A549 (cell line): ENCODE data around the gene TXNRD1. TPM values are rescaled to one million over a fixed set of nuclear protein-coding genes. Genes with fewer than 3 reads are reported as not detected.

Source experiments
- ATAC-seq, 2 experiments: fragments of 200-7000 bp in 1 of 2; fragments of >200 bp in 1 of 2; cut with Nextera tagmentation in 1 of 2; cut with Tn5 transposase in 1 of 2; 3 replicates each; pipeline versions ENCODE4 v1.8.0 to v1.9.1; 2018 to 2020; ENCODE audit warnings: mild to moderate bottlenecking in 1 of 2, moderate library complexity in 1 of 2
- CTCF ChIA-PET: fragments of 300-600 bp; sonication (Branson Sonifier 250); formaldehyde crosslinking; extraction: SDS; loops from one replicate; lab custom pipeline; 2021; ENCODE audit warnings: antibody characterized with exemption, inconsistent platforms; lab: Yijun Ruan, JAX
- POLR2A ChIA-PET: fragments of 350-600 bp; formaldehyde crosslinking; extraction: SDS; loops from one replicate; lab custom pipeline; 2021; ENCODE audit warnings: antibody characterized with exemption, inconsistent platforms; lab: Yijun Ruan, JAX
- DNase-seq, 2 experiments: peaks; one replicate each; pipeline versions ENCODE4 v3.0.0 to v3.0.0-alpha.2; 2011 to 2016; ENCODE audit warnings: low read depth in 1 of 2, low spot score in 1 of 2
- FAIRE-seq: peaks from 2 replicates; lab custom pipeline; 2011; peaks lifted over from hg19 to GRCh38; lab: Jason Lieb, UNC
- H3K27ac ChIP-seq, 2 experiments: fragments of >200 bp; sonication (Bioruptor Twin); formaldehyde crosslinking; 3 replicates each; pipeline ENCODE4 v1.5.1; 2016 to 2017
- H3K4me1 ChIP-seq: fragments of >200 bp; sonication (Bioruptor Twin); formaldehyde crosslinking; 3 replicates; pipeline ENCODE4 v1.6.1; 2016
- H3K4me2 ChIP-seq: fragments of >200 bp; sonication (Bioruptor Twin); formaldehyde crosslinking; 3 replicates; pipeline ENCODE4 v1.6.1; 2016
- H3K4me3 ChIP-seq: fragments of >200 bp; sonication (Bioruptor Twin); formaldehyde crosslinking; 3 replicates; pipeline ENCODE4 v1.5.1; 2016
- H3K9me3 ChIP-seq: fragments of >200 bp; sonication (Bioruptor Twin); formaldehyde crosslinking; 3 replicates; pipeline ENCODE4 v1.6.1; 2016
- CBX2 ChIP-seq: fragments of 200-600 bp; sonication (generic); IDR thresholded peaks from 2 replicates; pipeline ENCODE4 v1.6.1; 2016; ENCODE audit warnings: low read depth, mild to moderate bottlenecking, borderline replicate concordance
- CBX8 ChIP-seq: fragments of 200-600 bp; sonication (generic); IDR thresholded peaks from 2 replicates; pipeline ENCODE4 v1.6.1; 2016
- CHD2 ChIP-seq: fragments of 150-350 bp; IDR thresholded peaks from 2 replicates; pipeline ENCODE4 v1.6.1; 2014; ENCODE audit warnings: low read length; ENCODE audit not compliant: partially characterized antibody
- EHF ChIP-seq: fragments of 250-450 bp; sonication (Bioruptor Pico); IDR thresholded peaks from 2 replicates; pipeline ENCODE4 v1.5.0; 2020; ENCODE audit warnings: mild to moderate bottlenecking
- ESRRA ChIP-seq: fragments of 150-350 bp; IDR thresholded peaks from 2 replicates; pipeline ENCODE4 v1.6.1; 2014; ENCODE audit warnings: mild to moderate bottlenecking, low read length, borderline replicate concordance
- FOSB ChIP-seq: fragments of 250-450 bp; sonication (Bioruptor Pico); IDR thresholded peaks from 2 replicates; pipeline ENCODE4 v1.5.0; 2020; ENCODE audit warnings: mild to moderate bottlenecking, moderate library complexity
- FOSL2 ChIP-seq, 2 experiments: fragments of 450-650 bp in 1 of 2; fragments of >200 bp in 1 of 2; sonication (Bioruptor Twin) in 1 of 2; formaldehyde crosslinking; IDR thresholded peaks; 2 replicates each; pipeline versions ENCODE4 v1.5.0 to v1.6.1; 2016 to 2020; ENCODE audit warnings: mild to moderate bottlenecking in 1 of 2, moderate library complexity in 1 of 2
- FOXS1 ChIP-seq: fragments of 250-450 bp; sonication (Bioruptor Pico); IDR thresholded peaks from 2 replicates; pipeline ENCODE4 v1.5.0; 2020; ENCODE audit warnings: mild to moderate bottlenecking, moderate library complexity
- HDAC2 ChIP-seq: fragments of 200-600 bp; sonication (generic); IDR thresholded peaks from 2 replicates; pipeline ENCODE4 v1.6.1; 2016
- HEYL ChIP-seq: fragments of 250-450 bp; sonication (Bioruptor Pico); IDR thresholded peaks from 2 replicates; pipeline ENCODE4 v1.8.0; 2021; ENCODE audit warnings: mild to moderate bottlenecking, moderate library complexity
- HOXA7 ChIP-seq: fragments of 250-450 bp; sonication (Bioruptor Pico); IDR thresholded peaks from 2 replicates; pipeline ENCODE4 v1.5.0; 2020; ENCODE audit warnings: mild to moderate bottlenecking, moderate library complexity
- HOXB5 ChIP-seq: fragments of 250-450 bp; sonication (Bioruptor Pico); IDR thresholded peaks from 2 replicates; pipeline ENCODE4 v1.5.0; 2020; ENCODE audit warnings: mild to moderate bottlenecking, moderate library complexity
- JUN ChIP-seq, 2 experiments: fragments of >200 bp; sonication (Bioruptor Twin); formaldehyde crosslinking; IDR thresholded peaks; 2 replicates in 1 of 2; 3 replicates in 1 of 2; pipeline ENCODE4 v1.6.1; 2016 to 2017
- JUNB ChIP-seq: fragments of >200 bp; sonication (Bioruptor Twin); formaldehyde crosslinking; IDR thresholded peaks from 2 replicates; pipeline ENCODE4 v1.6.1; 2016
- KDM5A ChIP-seq: fragments of 200-600 bp; sonication (generic); IDR thresholded peaks from 2 replicates; pipeline ENCODE4 v1.6.1; 2016; ENCODE audit warnings: antibody characterized with exemption, mild to moderate bottlenecking
- MAFK ChIP-seq: fragments of 450-650 bp; IDR thresholded peaks from 2 replicates; pipeline ENCODE4 v1.6.1; 2014; ENCODE audit not compliant: partially characterized antibody
- MAZ ChIP-seq: fragments of 150-350 bp; IDR thresholded peaks from 2 replicates; pipeline ENCODE4 v1.6.1; 2014; ENCODE audit warnings: antibody characterized with exemption, low read depth, low read length, borderline replicate concordance
- MYC ChIP-seq: IDR thresholded peaks from 2 replicates; pipeline ENCODE4 v1.6.1; 2012; ENCODE audit warnings: mild to moderate bottlenecking, inconsistent platforms, low read length, improper control_type of control experiment, borderline replicate concordance
- NPAS2 ChIP-seq: fragments of 250-450 bp; sonication (Bioruptor Pico); IDR thresholded peaks from 2 replicates; pipeline ENCODE4 v1.8.0; 2022; ENCODE audit warnings: mild to moderate bottlenecking, moderate library complexity, borderline replicate concordance
- NR3C1 ChIP-seq: fragments of >200 bp; sonication (Bioruptor Twin); formaldehyde crosslinking; IDR thresholded peaks from 3 replicates; pipeline ENCODE4 v1.6.1; 2017
- POLR2AphosphoS2 ChIP-seq: conservative IDR thresholded peaks from 2 replicates; pipeline ENCODE4 v1.6.1; 2012; ENCODE audit warnings: low read length, improper control_type of control experiment, inconsistent platforms
- RAD21 ChIP-seq, 2 experiments: fragments of >200 bp in 1 of 2; sonication (Bioruptor Twin) in 1 of 2; formaldehyde crosslinking in 1 of 2; IDR thresholded peaks in 1 of 2; conservative IDR thresholded peaks in 1 of 2; 2 replicates in 1 of 2; 3 replicates in 1 of 2; pipeline ENCODE4 v1.6.1; 2012 to 2018; ENCODE audit warnings: inconsistent platforms in 1 of 2
- RARB ChIP-seq: fragments of 250-450 bp; sonication (Bioruptor Pico); IDR thresholded peaks from 2 replicates; pipeline ENCODE4 v1.8.0; 2021; ENCODE audit warnings: mild to moderate bottlenecking, moderate library complexity
- SREBF2 ChIP-seq: fragments of 450-650 bp; IDR thresholded peaks from 2 replicates; pipeline ENCODE4 v1.6.1; 2014; ENCODE audit warnings: mild to moderate bottlenecking, moderate library complexity
- TFCP2L1 ChIP-seq: fragments of 250-450 bp; sonication (Bioruptor Pico); IDR thresholded peaks from 2 replicates; pipeline ENCODE4 v1.5.0; 2021; ENCODE audit warnings: mild to moderate bottlenecking
- ZC3H11A ChIP-seq: fragments of 450-650 bp; IDR thresholded peaks from 2 replicates; pipeline ENCODE4 v1.6.1; 2014; ENCODE audit warnings: antibody characterized with exemption, mild to moderate bottlenecking
- ZSCAN20 ChIP-seq: fragments of 250-450 bp; sonication (Bioruptor Pico); IDR thresholded peaks from 2 replicates; pipeline ENCODE4 v1.8.0; 2022; ENCODE audit warnings: mild to moderate bottlenecking, moderate library complexity
- WGBS: methylation state at CpG from one replicate; pipeline ENCODE4 v1.1.6; 2017; ENCODE audit errors: missing lambda C conversion rate; 5-methylcytosine and 5-hydroxymethylcytosine counted together
- polyA plus RNA-seq, 4 experiments: library from polyadenylated mRNA; depleted of rRNA in 3 of 4; stranded (reverse); fragments of >200 nt; fragmentation: RNase III in 1 of 4; extraction: RNeasy Plus Mini Kit Qiagen cat#74134 plus additional on column Dnase treatment in 1 of 4; gene quantifications; 2 replicates in 3 of 4; 3 replicates in 1 of 4; pipeline ENCODE4 v1.2.3, GENCODE V29; 2011 to 2017
- TF ChIP-seq, protein P1 (sequence below): fragments of 250-450 bp; sonication (Bioruptor Pico); IDR thresholded peaks from 2 replicates; pipeline ENCODE4 v1.5.0; 2020; ENCODE audit warnings: low read depth, mild to moderate bottlenecking, moderate library complexity
- TF ChIP-seq, protein P2 (sequence below): IDR thresholded peaks from 2 replicates; pipeline ENCODE4 v1.6.1; 2012
- TF ChIP-seq, protein P3 (sequence below): fragments of 250-450 bp; sonication (Bioruptor Pico); IDR thresholded peaks from 2 replicates; pipeline ENCODE4 v1.5.0; 2021; ENCODE audit warnings: mild to moderate bottlenecking, moderate library complexity, borderline replicate concordance
- TF ChIP-seq, protein P4 (sequence below): fragments of 450-650 bp; IDR thresholded peaks from 2 replicates; pipeline ENCODE4 v1.6.1; 2014; ENCODE audit warnings: antibody characterized with exemption

TXNRD1 gene
- polyA plus RNA-seq, 2 of the 4 experiments (the other 2 are of a cell fraction): 899 to 1,230 TPM

DNA sequence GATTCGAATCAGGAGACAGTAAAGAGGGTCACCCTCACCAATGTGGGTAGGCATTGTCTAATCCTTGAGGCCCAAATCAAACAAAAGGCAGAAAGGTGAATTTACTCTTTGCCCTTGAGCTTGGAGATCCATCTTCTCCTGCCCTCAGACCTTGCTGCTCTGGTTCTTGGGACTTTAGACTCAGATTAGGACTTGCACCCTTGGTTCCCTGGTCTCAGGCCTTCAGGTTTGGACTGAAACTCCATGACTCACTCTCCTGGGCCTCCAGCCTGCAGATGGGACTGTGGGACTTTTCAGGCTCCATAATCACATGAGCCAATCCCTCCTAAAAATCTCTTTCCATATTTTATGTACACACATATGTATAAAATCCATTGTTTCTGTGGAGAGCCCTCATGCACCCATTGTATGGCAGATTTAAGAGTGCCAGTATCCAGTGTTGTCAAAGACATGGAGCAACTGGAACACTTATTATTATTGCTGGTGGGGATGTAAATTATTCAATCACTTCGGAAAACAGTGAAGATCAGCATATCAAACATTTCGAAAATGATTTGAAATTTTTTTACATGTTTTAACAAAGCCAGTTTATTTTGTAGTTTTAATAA, 136.6 kb downstream of the TXNRD1 start:
- H3K4me2 ChIP-seq: peak overlapping the region; percentile 18
- H3K9me3 ChIP-seq: no peaks in the 10 kb centered on the region
- no peak for ATAC-seq
- H3K4me1 ChIP-seq: peaks cover 98% of the 10 kb centered on the region
- 57% methylated on average over 3 of the region's 3 CpGs for WGBS
- no peak overlapping the region for H3K4me3 ChIP-seq
- peak overlapping the region in 1 of 2 experiments; percentile 20; a peak in 2 of 6 replicates for H3K27ac ChIP-seq
- TF ChIP-seq MAFK: no peak
- TF ChIP-seq TFCP2L1: peak; percentile 9
- TF ChIP-seq RARB (CRISPR knock-in tag): peak; percentile 73; the same call in 1 of the 2 replicates
- peak; percentile 83; the same call in 1 of the 2 replicates for TF ChIP-seq HOXA7
- no peak for TF ChIP-seq FOSL2 (IDR thresholded peaks at IDR 0.05)
- TF ChIP-seq FOSL2 (CRISPR knock-in tag; IDR thresholded peaks at IDR 0.05): peak; percentile 65
- peak; percentile 17 for TF ChIP-seq CHD2
- no peak for TF ChIP-seq MAZ
- TF ChIP-seq, protein P1, sequence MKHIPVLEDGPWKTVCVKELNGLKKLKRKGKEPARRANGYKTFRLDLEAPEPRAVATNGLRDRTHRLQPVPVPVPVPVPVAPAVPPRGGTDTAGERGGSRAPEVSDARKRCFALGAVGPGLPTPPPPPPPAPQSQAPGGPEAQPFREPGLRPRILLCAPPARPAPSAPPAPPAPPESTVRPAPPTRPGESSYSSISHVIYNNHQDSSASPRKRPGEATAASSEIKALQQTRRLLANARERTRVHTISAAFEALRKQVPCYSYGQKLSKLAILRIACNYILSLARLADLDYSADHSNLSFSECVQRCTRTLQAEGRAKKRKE (CRISPR knock-in tag): no peak
- peak; percentile 41; the same call in 1 of the 2 replicates for TF ChIP-seq FOSB
- peak; percentile 96 for TF ChIP-seq POLR2AphosphoS2
- TF ChIP-seq NPAS2 (CRISPR knock-in tag): 0 out of 2 replicates have a peak, but pooled peaks have one; percentile 16
- TF ChIP-seq ZSCAN20: 0 out of 2 replicates have a peak, but pooled peaks have one; percentile 39
- no peak; a peak in 2 of 5 replicates for TF ChIP-seq JUN (IDR thresholded peaks at IDR 0.05)
- no peak for DNase-seq
- no peak for FAIRE-seq
- ChIA-PET POLR2A (no interaction called here), CTCF (interaction anchor here (0.9 kb wide), 2 partner anchors 138 to 150 kb away, joined by 3 read pairs; no protein-coding TSS in a partner anchor)

DNA sequence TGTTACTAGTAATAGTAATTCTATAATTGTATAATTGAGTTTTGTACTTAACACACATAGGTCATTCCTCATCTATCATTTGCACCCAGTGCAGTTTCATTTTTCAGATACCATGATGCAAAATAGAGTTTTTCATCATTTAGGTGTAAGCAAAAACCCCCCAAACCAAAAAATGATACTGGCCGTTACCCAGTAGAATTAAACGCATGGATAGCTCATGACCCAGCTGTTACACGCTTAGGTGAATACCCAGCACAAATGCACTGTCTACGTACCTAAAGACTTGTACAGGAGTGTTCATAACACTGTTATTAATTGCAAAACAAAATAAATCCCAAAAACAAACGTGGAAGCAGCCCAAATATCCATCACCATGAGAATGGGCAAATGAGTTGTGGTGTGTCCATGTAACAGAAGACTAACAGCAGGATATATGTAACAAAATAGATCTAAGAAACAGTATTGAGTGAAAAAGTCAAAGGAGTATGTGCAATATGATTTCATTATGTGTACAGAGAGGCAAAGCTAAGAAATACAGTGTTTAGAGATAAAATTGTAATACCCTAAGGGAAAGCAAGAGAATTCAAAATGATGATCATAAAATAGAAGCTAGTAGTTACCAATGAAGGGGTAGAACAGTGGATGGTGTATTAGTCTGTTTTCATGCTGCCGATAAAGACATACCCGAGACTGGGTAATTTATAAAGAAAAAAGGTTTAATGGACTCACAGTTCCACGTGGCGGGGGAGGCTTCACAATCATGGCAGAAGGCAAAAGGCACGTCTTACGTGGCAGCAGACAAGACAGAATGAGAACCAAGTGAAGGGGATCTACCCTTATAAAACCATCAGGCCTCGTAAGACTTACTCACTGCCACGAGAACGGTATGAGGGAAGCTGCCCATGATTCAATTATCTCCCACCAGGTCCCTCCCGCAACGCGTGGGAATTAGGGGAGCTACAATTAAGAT, 137.7 kb downstream of the TXNRD1 start:
- POLR2A ChIA-PET: no interaction called here
- 0 out of 6 replicates have a peak overlapping the region, but pooled peaks of 1 of the 2 experiments have one; percentile 16 for H3K27ac ChIP-seq
- ATAC-seq: no peak
- H3K9me3 ChIP-seq: no peaks in the 10 kb centered on the region
- DNase-seq: peak in 1 of 2 experiments; percentile 61
- H3K4me1 ChIP-seq: peaks cover 90% of the 10 kb centered on the region
- CTCF ChIA-PET: interaction anchor here (1.2 to 1.6 kb wide), 2 partner anchors 13 to 29 kb away, joined by 3 to 5 read pairs; no protein-coding TSS in a partner anchor
- H3K4me2 ChIP-seq: peak overlapping the region; percentile 6; the same call in 2 of the 3 replicates
- 72% methylated on average over 17 of the region's 17 CpGs for WGBS
- FAIRE-seq: no peak
- H3K4me3 ChIP-seq: no peak overlapping the region
- TF ChIP-seq MAZ (no peak), ESRRA (no peak), HOXB5 (CRISPR knock-in tag) (peak; percentile 33; the same call in 1 of the 2 replicates), RARB (CRISPR knock-in tag) (peak; percentile 89), SREBF2 (no peak), FOXS1 (CRISPR knock-in tag) (no peak), NR3C1 (no peak), FOSL2 (IDR thresholded peaks at IDR 0.05) (no peak), FOSL2 (CRISPR knock-in tag; IDR thresholded peaks at IDR 0.05) (peak; percentile 45), JUNB (0 out of 2 replicates have a peak, but pooled peaks have one; percentile 14), ZC3H11A (no peak), HDAC2 (no peak), JUN (IDR thresholded peaks at IDR 0.05) (peak; percentile 7 to 64; a peak in 3 of 5 replicates), POLR2AphosphoS2 (peak; percentile 100), CBX8 (no peak), RAD21 (conservative IDR thresholded peaks at IDR 0.05 in 1 of 2, IDR thresholded peaks at IDR 0.05 in 1 of 2) (no peak), KDM5A (no peak), EHF (peak; percentile 77), FOSB (peak; percentile 98), MYC (no peak), CBX2 (no peak), HEYL (CRISPR knock-in tag) (0 out of 2 replicates have a peak, but pooled peaks have one; percentile 20)
- TF ChIP-seq, protein P2, sequence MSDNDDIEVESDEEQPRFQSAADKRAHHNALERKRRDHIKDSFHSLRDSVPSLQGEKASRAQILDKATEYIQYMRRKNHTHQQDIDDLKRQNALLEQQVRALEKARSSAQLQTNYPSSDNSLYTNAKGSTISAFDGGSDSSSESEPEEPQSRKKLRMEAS: no peak
- TF ChIP-seq, protein P3, sequence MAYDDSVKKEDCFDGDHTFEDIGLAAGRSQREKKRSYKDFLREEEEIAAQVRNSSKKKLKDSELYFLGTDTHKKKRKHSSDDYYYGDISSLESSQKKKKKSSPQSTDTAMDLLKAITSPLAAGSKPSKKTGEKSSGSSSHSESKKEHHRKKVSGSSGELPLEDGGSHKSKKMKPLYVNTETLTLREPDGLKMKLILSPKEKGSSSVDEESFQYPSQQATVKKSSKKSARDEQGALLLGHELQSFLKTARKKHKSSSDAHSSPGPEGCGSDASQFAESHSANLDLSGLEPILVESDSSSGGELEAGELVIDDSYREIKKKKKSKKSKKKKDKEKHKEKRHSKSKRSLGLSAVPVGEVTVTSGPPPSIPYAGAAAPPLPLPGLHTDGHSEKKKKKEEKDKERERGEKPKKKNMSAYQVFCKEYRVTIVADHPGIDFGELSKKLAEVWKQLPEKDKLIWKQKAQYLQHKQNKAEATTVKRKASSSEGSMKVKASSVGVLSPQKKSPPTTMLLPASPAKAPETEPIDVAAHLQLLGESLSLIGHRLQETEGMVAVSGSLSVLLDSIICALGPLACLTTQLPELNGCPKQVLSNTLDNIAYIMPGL (CRISPR knock-in tag): peak; percentile 89
- TF ChIP-seq, protein P4, sequence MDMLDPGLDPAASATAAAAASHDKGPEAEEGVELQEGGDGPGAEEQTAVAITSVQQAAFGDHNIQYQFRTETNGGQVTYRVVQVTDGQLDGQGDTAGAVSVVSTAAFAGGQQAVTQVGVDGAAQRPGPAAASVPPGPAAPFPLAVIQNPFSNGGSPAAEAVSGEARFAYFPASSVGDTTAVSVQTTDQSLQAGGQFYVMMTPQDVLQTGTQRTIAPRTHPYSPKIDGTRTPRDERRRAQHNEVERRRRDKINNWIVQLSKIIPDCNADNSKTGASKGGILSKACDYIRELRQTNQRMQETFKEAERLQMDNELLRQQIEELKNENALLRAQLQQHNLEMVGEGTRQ: no peak
